Stimulated activated naive B cell treated with anti-CD40 and anti-IgM and Interleukin-4, amounts not matched to agents 10 μg/mL and 1 μg/mL and 100 μg/mL, for 72 hours (primary cell): Measurements from ENCODE around the gene CDK5RAP1.
A peak's percentile ranks its signal among the peaks of the same experiment; 100 is the strongest.

Source experiments
- ATAC-seq, 2 donors: fragments of 150-1000 bp; cut with Tn5 transposase; replicated peaks; 2 replicates each; pipeline ENCODE4 v1.10.0; 2021; ENCODE audit warnings: moderate library complexity in 1 of 2
- DNase-seq: peaks from one replicate; pipeline ENCODE4 v3.0.0; 2021
- H3K27ac Mint-ChIP-seq: one replicate; pipeline ENCODE4 v1.8.0; 2022; ENCODE audit warnings: mild to moderate bottlenecking, mixed read lengths
- H3K27me3 Mint-ChIP-seq, 2 donors: one replicate each; pipeline ENCODE4 v1.8.0; 2022; ENCODE audit warnings: mixed read lengths in 2 of 2
- H3K36me3 Mint-ChIP-seq, 2 donors: one replicate each; pipeline ENCODE4 v1.8.0; 2022; ENCODE audit warnings: mixed read lengths in 2 of 2, mild to moderate bottlenecking in 1 of 2
- H3K4me1 Mint-ChIP-seq, 2 donors: one replicate each; pipeline ENCODE4 v1.8.0; 2022; ENCODE audit warnings: mixed read lengths in 2 of 2, mild to moderate bottlenecking in 1 of 2
- H3K4me3 Mint-ChIP-seq, 2 donors: one replicate each; pipeline ENCODE4 v1.8.0; 2022; ENCODE audit warnings: mild to moderate bottlenecking in 2 of 2, mixed read lengths in 2 of 2, moderate library complexity in 1 of 2
- H3K9me3 Mint-ChIP-seq, 2 donors: one replicate each; pipeline ENCODE4 v1.8.0; 2022; ENCODE audit warnings: mixed read lengths in 2 of 2, mild to moderate bottlenecking in 1 of 2

The CDK5RAP1 gene

GRCh38 chr20:33343521-33343920 lies 57.8 kb downstream of the CDK5RAP1 start:
- Mint-ChIP-seq H3K27ac (no peak overlapping the region), H3K9me3 (no peaks in the 10 kb centered on the region)
- ATAC-seq, result no peak

GRCh38 chr20:33339515-33340058 lies 61.7 kb downstream of the CDK5RAP1 start:
- ATAC-seq (no peak), DNase-seq (no peak)
- no peak overlapping the region for H3K4me3 Mint-ChIP-seq
- no peaks in the 10 kb centered on the region for H3K9me3 Mint-ChIP-seq
- peaks cover 13% of the 10 kb centered on the region in 2 donors for H3K27me3 Mint-ChIP-seq
- no peaks in the 10 kb centered on the region for H3K36me3 Mint-ChIP-seq
- H3K4me1 Mint-ChIP-seq, result peaks cover 18 to 29% of the 10 kb centered on the region in 2 donors
- H3K27ac Mint-ChIP-seq, result no peak overlapping the region

More at GRCh38 chr20:33343521-33343920, 57.8 kb downstream of the CDK5RAP1 start:
- Mint-ChIP-seq H3K36me3 (peaks cover 5 to 15% of the 10 kb centered on the region in 2 donors), H3K4me3 (no peak overlapping the region), H3K27me3 (no peaks in the 10 kb centered on the region), H3K4me1 (peaks cover 6 to 21% of the 10 kb centered on the region in 2 donors)
- DNase-seq, result no peak

- no peak for DNase-seq
- Mint-ChIP-seq H3K9me3 (peaks cover 0 to 5% of the 10 kb centered on the region in 2 donors), H3K4me3 (no peak overlapping the region), H3K4me1 (peaks cover 16 to 20% of the 10 kb centered on the region in 2 donors), H3K27ac (no peak overlapping the region), H3K27me3 (peaks cover 20 to 22% of the 10 kb centered on the region in 2 donors), H3K36me3 (no peaks in the 10 kb centered on the region)
- no peak for ATAC-seq
Observed at GRCh38 chr20:33338467-33339258, 62.7 kb downstream of the CDK5RAP1 start.

- H3K27ac Mint-ChIP-seq, result peak overlapping the region; percentile 51
- H3K4me3 Mint-ChIP-seq, result no peak overlapping the region
- H3K4me1 Mint-ChIP-seq, result peaks cover 12 to 16% of the 10 kb centered on the region in 2 donors
- no peaks in the 10 kb centered on the region for H3K36me3 Mint-ChIP-seq
- DNase-seq, result no peak
- peaks cover 0 to 5% of the 10 kb centered on the region in 2 donors for H3K9me3 Mint-ChIP-seq
- peaks cover 20 to 27% of the 10 kb centered on the region in 2 donors for H3K27me3 Mint-ChIP-seq
- peak; percentile 70 to 85 for ATAC-seq
Observed at GRCh38 chr20:33337531-33338165, 63.7 kb downstream of the CDK5RAP1 start.

- Mint-ChIP-seq H3K4me1 (peaks cover 12 to 16% of the 10 kb centered on the region in 2 donors), H3K9me3 (peaks cover 0 to 5% of the 10 kb centered on the region in 2 donors), H3K27ac (no peak overlapping the region), H3K4me3 (peak overlapping the region in 1 of 2 donors; percentile 7), H3K36me3 (no peaks in the 10 kb centered on the region), H3K27me3 (peaks cover 20 to 33% of the 10 kb centered on the region in 2 donors)
- DNase-seq (no peak), ATAC-seq (no peak)
Observed at GRCh38 chr20:33337119-33337518, 64.2 kb downstream of the CDK5RAP1 start.

GRCh38 chr20:33336375-33336774 lies 64.9 kb downstream of the CDK5RAP1 start:
- peaks cover 0 to 5% of the 10 kb centered on the region in 2 donors for H3K9me3 Mint-ChIP-seq
- peaks cover 20 to 37% of the 10 kb centered on the region in 2 donors for H3K27me3 Mint-ChIP-seq
- no peak for ATAC-seq
- no peak overlapping the region for H3K27ac Mint-ChIP-seq
- no peak overlapping the region for H3K4me3 Mint-ChIP-seq
- peaks cover 12 to 16% of the 10 kb centered on the region in 2 donors for H3K4me1 Mint-ChIP-seq
- H3K36me3 Mint-ChIP-seq, result no peaks in the 10 kb centered on the region
- DNase-seq, result no peak

- H3K4me1 Mint-ChIP-seq, result peaks cover 12 to 16% of the 10 kb centered on the region in 2 donors
- no peak for DNase-seq
- H3K4me3 Mint-ChIP-seq, result no peak overlapping the region
- no peaks in the 10 kb centered on the region for H3K36me3 Mint-ChIP-seq
- ATAC-seq, result no peak
- no peak overlapping the region for H3K27ac Mint-ChIP-seq
- H3K9me3 Mint-ChIP-seq, result peaks cover 0 to 5% of the 10 kb centered on the region in 2 donors
- peaks cover 28 to 51% of the 10 kb centered on the region in 2 donors for H3K27me3 Mint-ChIP-seq
Observed at GRCh38 chr20:33334111-33334510, 67.2 kb downstream of the CDK5RAP1 start.

- H3K27me3 Mint-ChIP-seq, result peaks cover 32 to 54% of the 10 kb centered on the region in 2 donors
- H3K9me3 Mint-ChIP-seq, result peaks cover 0 to 5% of the 10 kb centered on the region in 2 donors
- H3K36me3 Mint-ChIP-seq, result no peaks in the 10 kb centered on the region
- no peak overlapping the region for H3K27ac Mint-ChIP-seq
- H3K4me1 Mint-ChIP-seq, result peaks cover 12 to 16% of the 10 kb centered on the region in 2 donors
- H3K4me3 Mint-ChIP-seq, result no peak overlapping the region
- DNase-seq, result no peak
- ATAC-seq, result no peak
Observed at GRCh38 chr20:33333616-33334015, 67.7 kb downstream of the CDK5RAP1 start.

- H3K4me1 Mint-ChIP-seq, result peaks cover 12% of the 10 kb centered on the region in 2 donors
- no peak overlapping the region for H3K27ac Mint-ChIP-seq
- H3K27me3 Mint-ChIP-seq, result peaks cover 37 to 60% of the 10 kb centered on the region in 2 donors
Observed at GRCh38 chr20:33332905-33333456, 68.3 kb downstream of the CDK5RAP1 start.

GRCh38 chr20:33328157-33329137 lies 72.9 kb downstream of the CDK5RAP1 start:
- Mint-ChIP-seq H3K9me3 (no peaks in the 10 kb centered on the region), H3K36me3 (no peaks in the 10 kb centered on the region), H3K4me1 (no peaks in the 10 kb centered on the region), H3K27me3 (peaks cover 22 to 58% of the 10 kb centered on the region in 2 donors), H3K4me3 (no peak overlapping the region), H3K27ac (peak overlapping the region; percentile 57)
- ATAC-seq (no peak), DNase-seq (no peak)

More at GRCh38 chr20:33332905-33333456, 68.3 kb downstream of the CDK5RAP1 start:
- ATAC-seq, result no peak
- H3K4me3 Mint-ChIP-seq, result no peak overlapping the region
- H3K9me3 Mint-ChIP-seq, result peaks cover 0 to 5% of the 10 kb centered on the region in 2 donors
- H3K36me3 Mint-ChIP-seq, result no peaks in the 10 kb centered on the region
- no peak for DNase-seq

- no peak overlapping the region for H3K4me3 Mint-ChIP-seq
- peaks cover 27 to 50% of the 10 kb centered on the region in 2 donors for H3K27me3 Mint-ChIP-seq
- no peaks in the 10 kb centered on the region for H3K36me3 Mint-ChIP-seq
- no peak overlapping the region for H3K27ac Mint-ChIP-seq
- H3K9me3 Mint-ChIP-seq, result no peaks in the 10 kb centered on the region
- no peaks in the 10 kb centered on the region for H3K4me1 Mint-ChIP-seq
- no peak for DNase-seq
- ATAC-seq, result no peak
Observed at GRCh38 chr20:33325350-33325749, 76.0 kb downstream of the CDK5RAP1 start.

GRCh38 chr20:33323236-33323635 lies 78.1 kb downstream of the CDK5RAP1 start:
- Mint-ChIP-seq H3K27me3 (peaks cover 19 to 34% of the 10 kb centered on the region in 2 donors), H3K4me3 (no peak overlapping the region), H3K27ac (no peak overlapping the region), H3K9me3 (no peaks in the 10 kb centered on the region), H3K36me3 (no peaks in the 10 kb centered on the region), H3K4me1 (no peaks in the 10 kb centered on the region)
- ATAC-seq (no peak), DNase-seq (no peak)

- DNase-seq (no peak), ATAC-seq (no peak)
- Mint-ChIP-seq H3K4me3 (no peak overlapping the region), H3K36me3 (no peaks in the 10 kb centered on the region), H3K27ac (no peak overlapping the region), H3K9me3 (no peaks in the 10 kb centered on the region), H3K27me3 (peaks cover 16 to 26% of the 10 kb centered on the region in 2 donors), H3K4me1 (no peaks in the 10 kb centered on the region)
Observed at GRCh38 chr20:33322456-33322855, 78.9 kb downstream of the CDK5RAP1 start.
